GM21723 (cell line): ENCODE measurements around the gene RPTN.
A peak's percentile ranks its signal among the peaks of the same experiment; 100 is the strongest.
"Not testable (repeated sequence)": the region's sequence is repeated elsewhere in the genome, so short reads cannot be mapped to it uniquely, and the experiment has no call there.

Experiments
- ATAC-seq: cut with Tn5 transposase; IDR thresholded peaks from one replicate; pipeline ENCODE4 v1.9.1; 2021; ENCODE audit warnings: mild to moderate bottlenecking, moderate library complexity; ENCODE audit not compliant: unreplicated experiment

Gene RPTN

GRCh38 chr1:152166966-152167365 is 7.9 kb upstream of the RPTN start:
- no peak for ATAC-seq

GRCh38 chr1:152165286-152166077 is 6.5 kb upstream of the RPTN start:
- no peak for ATAC-seq

GRCh38 chr1:152164517-152165136 is 5.6 kb upstream of the RPTN start:
- no peak for ATAC-seq

- ATAC-seq = no peak
Measured at GRCh38 chr1:152162792-152163463, 3.9 kb upstream of the RPTN start.

GRCh38 chr1:152160576-152160975 is 1.5 kb upstream of the RPTN start:
- no peak for ATAC-seq

- no peak for ATAC-seq
Measured at GRCh38 chr1:152153996-152154395, 5.0 kb downstream of the RPTN start.

- no peak for ATAC-seq
Measured at GRCh38 chr1:152151646-152152045, 7.4 kb downstream of the RPTN start.

GRCh38 chr1:152148981-152149380 is 10.0 kb downstream of the RPTN start:
- ATAC-seq = no peak

GRCh38 chr1:152148051-152148450 is 11.0 kb downstream of the RPTN start:
- no peak for ATAC-seq

GRCh38 chr1:152145769-152146168 is 13.3 kb downstream of the RPTN start:
- ATAC-seq = no peak

GRCh38 chr1:152144674-152145183 is 14.3 kb downstream of the RPTN start:
- not testable (repeated sequence) for ATAC-seq

- peak; percentile 73 for ATAC-seq
Measured at GRCh38 chr1:152143150-152143887, 15.7 kb downstream of the RPTN start.

- ATAC-seq = no peak
Measured at GRCh38 chr1:152141971-152142584, 16.9 kb downstream of the RPTN start.

GRCh38 chr1:152137215-152137614 is 21.8 kb downstream of the RPTN start:
- no peak for ATAC-seq

GRCh38 chr1:152130186-152130585 is 28.8 kb downstream of the RPTN start:
- no peak for ATAC-seq

GRCh38 chr1:152127673-152128072 is 31.4 kb downstream of the RPTN start:
- no peak for ATAC-seq

GRCh38 chr1:152125834-152126443 is 33.1 kb downstream of the RPTN start:
- no peak for ATAC-seq

GRCh38 chr1:152118915-152119314 is 40.1 kb downstream of the RPTN start:
- no peak for ATAC-seq

- no peak for ATAC-seq
Measured at GRCh38 chr1:152115344-152115743, 43.7 kb downstream of the RPTN start, which contains the start of gene TCHH. Gene TCHH (minus strand): TSS chr1:152115444. CDS start chr1:152114080, 1,364 bp downstream.

- ATAC-seq = no peak
Measured at GRCh38 chr1:152112885-152113432, 46.1 kb downstream of the RPTN start.
